Activated CD8-positive, alpha-beta memory T cell treated with anti-CD3 and anti-CD28 coated beads for 48 hours (primary cell): ENCODE results near the gene MCAM.

ENCODE experiments used
- DNase-seq, 3 experiments: peaks; one replicate each; pipeline ENCODE4 v3.0.0-alpha.2; 2020; ENCODE audit warnings: low read depth in 2 of 3, low spot score in 2 of 3

The MCAM gene

DNA sequence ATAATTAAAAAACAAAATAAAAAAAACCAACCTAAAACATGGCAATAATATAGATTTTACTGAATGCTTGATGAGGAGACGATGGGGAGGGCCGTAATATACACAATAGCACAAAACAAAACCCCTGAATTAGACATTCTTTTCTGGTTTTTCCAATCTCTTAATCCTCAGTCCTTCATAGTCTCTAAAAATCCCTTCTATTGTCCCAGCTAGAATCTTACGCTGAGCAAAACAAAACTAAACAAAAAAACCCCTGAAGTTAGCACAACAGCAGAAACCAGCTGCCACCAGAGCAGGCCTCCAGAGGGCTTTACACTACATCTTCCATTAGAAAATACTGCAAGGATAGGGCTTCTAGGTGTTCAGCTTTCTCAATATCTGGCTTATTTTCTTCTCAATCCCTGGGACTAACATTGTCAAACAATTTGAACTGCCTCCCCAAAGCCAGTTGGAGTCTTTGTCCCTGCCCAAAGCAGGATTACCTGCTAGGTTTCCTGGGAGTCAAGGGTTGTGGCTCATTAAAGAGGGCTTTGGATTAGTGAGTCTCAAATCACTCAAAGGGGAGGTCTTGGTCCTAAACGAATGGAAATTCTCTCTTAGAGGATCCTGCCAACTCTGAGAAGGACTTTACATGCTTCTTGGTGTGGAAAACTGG, 15.3 kb upstream of the MCAM start:
- DNase-seq: no peak

DNA sequence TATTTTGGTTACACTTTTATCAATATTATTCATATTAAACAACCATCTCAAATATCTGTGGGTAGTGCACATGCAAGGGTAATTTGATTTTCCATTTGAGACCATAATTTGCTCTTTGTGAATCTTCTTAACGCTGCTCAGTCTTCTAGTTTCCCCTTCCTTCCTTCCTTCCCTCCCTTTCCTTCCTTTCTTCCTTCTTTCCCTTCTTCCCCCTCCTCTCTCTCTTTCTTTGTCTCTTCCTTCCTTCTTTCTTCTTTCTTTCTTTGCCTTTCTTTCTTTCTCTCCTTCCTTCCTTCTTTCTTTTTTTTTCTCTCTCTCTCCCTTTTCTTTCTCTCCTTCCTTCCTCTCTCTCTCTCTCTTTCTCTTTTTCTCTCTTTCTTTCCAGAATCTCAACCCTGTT, 13.3 kb upstream of the MCAM start:
- DNase-seq: no peak

- DNase-seq: no peak
Observed at GRCh38 chr11:119329320-119329719, 12.4 kb upstream of the MCAM start.

GRCh38 chr11:119324189-119324588, 7.3 kb upstream of the MCAM start:
- DNase-seq: no peak

GRCh38 chr11:119323532-119324033, 6.7 kb upstream of the MCAM start:
- DNase-seq: peak in 2 of 3 experiments; percentile 78 to 87

GRCh38 chr11:119322921-119323531, 6.1 kb upstream of the MCAM start:
- DNase-seq: no peak

DNA sequence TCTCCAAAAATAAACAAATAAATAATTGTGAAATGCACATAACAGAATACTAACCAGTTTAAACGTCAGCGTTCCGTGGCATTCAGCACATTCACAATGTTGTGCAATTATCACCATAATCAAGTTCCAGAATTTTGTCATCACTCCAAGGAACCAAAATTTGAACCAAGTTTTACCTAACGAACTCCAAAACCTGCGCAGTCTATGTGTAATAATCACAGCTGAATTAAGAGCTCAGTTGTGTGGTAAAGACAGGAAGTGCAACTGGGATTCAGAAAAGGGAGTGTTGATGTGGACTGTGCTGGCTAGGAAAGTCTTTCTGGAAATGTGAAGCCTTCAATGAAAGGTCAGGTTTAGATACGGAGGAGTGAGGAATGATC, 5.4 kb upstream of the MCAM start:
- DNase-seq: no peak

DNA sequence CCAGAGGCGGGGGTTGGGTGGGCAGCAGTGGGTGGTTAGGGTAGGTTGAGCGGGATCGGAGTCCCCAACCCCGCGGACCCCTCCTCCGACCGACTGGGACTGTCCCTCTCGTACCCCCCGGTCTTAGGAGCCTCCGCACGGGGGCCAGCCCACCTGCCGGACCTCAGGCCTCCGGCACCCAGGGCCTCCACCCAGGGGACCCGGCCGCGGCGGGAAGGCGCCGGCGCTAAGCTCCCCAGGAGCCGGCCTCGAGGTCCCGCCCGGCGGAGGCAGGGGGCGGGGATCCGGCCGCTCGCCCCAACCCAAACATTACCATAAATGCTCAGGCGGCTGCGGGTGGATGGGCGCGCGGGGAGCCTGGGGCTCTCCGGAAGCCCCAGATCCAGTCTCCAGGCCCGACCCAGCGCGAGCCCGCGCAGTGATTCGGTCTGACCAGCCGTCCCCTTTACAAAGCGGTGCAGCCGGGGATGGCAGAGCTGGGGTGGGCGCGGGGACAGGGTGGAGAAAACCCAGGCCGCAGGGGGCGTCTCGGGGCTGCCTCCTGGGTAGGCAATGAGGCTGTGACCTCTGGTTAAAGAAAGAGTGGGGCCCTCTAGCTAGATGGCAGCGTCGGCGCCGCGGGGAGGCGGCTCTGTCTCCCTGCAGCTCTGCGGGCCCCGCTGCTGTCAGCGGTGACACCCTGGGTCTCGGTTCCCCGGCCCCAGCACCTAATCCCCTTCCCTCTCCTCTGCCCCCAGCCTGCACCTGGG, 4.0 kb upstream of the MCAM start:
- DNase-seq: peak in 1 of 3 experiments; percentile 42

DNA sequence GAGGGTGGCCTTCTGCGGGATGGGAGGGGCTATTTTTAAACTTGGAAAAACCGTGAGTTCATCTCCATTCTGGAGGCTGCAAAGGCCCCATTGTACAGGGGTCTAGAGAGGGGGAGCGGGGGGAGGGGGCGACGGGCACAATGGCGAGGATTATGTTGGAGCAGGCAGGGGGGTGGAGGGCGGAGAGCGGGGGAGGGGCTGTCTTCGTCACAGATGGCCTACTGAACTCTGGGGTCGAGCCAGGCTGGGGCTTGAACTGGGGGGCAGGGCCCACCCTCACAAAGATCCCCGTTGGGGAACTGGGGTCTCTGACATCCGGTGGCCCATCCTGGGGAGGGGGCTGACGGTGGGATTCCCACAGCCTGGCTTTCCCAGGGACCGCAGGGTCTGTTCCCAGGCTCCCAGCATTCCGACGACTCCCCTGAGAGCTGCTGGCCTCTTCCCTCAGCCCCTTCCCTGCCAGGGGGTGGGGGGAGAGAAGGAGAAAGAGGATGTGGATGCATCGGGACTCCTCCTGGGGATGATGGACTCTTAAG, 3.4 kb upstream of the MCAM start:
- DNase-seq: no peak

DNA sequence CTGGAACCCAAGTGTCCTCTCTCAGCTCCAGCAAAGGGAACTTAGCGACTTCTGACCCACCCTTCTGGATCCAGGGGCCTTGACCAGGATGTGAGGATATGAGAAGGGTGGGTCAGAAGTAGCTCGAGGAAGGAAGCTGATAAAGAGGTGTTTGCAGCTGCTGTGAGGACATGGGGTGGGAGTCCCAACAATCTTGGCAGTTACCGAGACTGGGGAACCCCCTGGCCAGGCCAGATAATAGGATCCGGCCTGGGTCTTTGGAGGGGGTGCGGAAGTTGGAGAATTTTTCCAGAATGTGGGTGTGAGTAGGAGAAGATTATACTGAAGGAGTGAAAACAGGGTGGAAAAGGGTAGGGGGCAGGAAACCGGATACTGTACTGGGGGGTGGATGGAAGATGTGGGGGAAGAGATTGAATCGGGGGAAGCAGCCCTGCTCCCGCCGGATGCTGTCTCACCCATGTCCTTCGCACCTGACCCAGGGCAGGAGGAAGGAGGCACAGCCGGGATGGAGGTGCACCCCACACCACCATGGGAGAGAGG, 2.8 kb upstream of the MCAM start:
- DNase-seq: no peak

- DNase-seq: no peak
Observed at GRCh38 chr11:119319136-119319699, 2.3 kb upstream of the MCAM start.

- no peak for DNase-seq
Observed at GRCh38 chr11:119318240-119319135, 1.6 kb upstream of the MCAM start.

GRCh38 chr11:119317592-119318239, 786 bp upstream of the MCAM start:
- no peak for DNase-seq

DNA sequence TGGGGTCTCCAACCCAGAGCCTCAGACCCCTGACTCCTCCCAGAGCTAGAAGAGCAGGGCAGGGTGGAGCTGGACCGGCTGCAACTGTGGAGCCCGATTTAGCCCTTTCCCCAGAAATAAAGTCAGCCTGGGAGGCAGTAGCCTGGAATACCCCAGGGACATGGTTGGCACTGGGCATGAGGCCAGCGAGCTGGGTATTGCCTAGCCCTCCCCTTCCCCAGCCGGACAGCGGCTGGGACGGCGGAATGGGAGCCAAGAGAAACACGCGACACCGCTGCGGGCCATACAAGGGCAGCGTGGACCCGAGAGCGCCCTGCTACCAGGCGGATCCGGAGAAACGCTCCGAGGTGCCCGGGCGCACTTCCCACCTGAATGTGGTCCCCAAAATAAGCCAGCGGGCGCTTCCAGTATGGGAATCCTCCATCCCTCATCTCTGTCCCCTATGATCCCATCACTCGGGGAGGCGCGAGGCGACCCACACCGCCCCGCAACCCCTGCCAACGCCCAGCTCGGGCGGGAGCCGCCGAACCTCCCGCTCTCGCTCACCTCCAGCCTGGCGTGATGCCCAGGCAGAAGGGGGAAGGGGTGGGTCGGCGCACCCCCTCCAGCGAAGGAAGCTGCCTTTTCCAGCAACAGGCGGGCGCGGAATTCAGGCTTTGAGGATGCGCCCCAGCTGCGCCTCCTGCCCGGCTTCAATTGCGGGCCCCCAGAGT, 758 bp downstream of the MCAM start:
- no peak for DNase-seq

DNA sequence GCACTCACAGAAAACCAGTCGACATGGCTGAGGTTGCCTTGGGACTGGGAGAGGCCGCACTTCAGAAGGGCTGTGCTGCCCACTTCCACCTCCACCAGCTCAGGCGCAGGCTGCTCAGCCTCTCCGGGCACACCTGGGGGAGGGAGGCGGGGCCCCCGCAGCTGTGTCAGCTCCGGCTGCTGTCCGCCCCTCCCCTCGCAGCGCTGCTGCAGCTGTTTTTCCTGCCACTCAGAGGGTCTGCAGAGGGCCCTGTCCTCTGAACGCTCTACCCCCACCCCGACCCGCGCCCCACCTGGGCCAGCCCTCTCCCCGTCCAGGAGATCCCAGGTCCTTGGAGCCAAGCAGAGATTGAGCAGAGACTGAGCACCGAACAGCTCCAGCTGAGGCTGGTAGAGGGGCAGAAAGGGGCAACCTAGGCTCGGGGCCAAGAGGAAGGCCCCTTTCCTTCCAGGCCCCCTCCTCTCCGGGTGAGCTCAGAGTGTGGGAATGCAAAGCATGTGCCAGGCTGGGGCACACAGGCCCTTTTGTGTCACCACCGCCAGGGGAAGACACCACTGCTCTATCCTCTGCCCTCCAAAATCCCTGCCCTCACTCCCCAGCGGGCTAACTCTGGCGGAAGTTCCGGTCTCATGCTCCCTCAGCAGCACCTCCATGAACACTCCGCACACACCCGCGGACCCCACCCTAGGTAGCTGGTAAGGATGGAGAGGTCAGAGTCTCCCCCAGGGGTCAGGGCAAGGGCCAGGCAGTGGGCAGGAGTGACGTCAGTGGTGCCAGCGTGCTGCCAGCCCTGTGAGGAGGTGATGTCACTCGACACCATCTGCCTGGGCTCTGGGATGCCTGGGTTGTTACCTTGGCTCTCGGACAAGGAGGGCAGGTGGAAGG, 1.6 kb downstream of the MCAM start:
- DNase-seq: no peak

DNA sequence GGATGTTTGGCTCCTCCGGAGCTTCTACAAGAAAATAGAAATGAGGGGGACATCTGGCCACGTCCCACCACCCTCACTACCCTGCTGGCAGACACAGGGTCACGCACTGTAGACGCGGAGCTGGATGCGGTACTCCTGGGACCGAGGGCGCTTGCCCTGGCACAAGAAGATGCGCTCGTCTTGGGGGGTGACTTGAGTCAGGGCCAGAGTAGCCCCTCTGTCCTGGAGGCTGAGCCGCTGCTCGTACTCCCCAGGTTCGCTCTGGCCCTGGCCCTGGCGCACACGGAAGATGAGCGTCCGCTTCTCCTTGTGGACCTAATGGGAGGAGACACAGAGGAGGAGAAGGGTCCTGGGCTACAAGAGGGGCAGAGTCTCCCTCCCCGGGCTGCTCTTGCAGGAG, 2.2 kb downstream of the MCAM start:
- no peak for DNase-seq

DNA sequence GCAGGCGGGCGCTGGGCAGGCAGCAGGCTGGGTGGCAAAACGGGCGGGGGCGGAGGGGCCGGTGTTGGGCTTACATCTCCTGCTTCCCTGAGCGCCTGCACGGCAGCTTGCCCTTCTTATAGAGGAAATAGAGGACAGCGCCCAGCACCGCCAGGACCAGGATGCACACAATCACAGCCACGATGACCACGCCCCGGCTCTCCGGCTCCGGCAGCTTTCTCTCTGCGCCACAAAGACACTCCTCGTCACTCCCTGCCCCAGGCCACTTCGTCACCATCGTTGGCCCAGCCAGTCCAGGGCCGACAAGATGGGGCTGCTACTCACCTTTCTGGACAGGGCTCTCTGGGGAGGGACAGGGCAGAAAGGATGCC, 6.3 kb downstream of the MCAM start:
- DNase-seq: no peak

DNA sequence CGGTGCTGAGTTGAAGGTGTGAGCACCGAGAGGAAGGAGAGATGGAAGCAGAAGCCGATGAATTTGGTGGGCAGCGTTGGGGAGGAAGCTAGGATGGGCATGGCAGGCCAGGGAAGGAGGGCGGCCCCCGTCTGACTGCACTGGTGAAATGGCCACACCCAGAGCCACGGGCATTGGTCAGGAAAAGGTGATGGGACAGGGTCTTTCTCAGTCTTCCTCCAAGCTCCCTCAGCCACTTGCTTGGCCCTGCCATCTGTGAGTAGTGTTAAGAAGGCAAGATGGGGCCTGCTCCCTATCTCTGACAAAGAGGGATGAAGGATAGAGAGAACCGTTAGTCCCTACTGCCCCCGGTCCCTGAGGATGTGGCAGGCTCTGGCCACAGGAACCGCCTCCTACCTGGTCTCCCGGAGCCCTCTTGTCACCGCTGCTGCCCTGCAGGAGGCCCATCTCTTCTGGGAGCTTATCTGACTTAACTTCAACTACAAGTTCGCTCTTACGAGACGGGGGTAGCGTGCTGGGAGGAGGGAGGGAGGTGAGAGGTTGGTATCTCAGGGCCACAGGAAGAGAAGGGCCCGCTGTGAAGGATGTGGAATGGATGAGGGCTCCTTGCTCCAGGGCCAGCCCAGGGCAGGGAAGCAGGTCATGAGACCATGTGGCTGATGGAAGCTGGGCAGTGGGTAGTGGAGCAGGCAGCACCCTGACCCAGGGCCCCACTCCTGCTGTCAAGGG, 6.8 kb downstream of the MCAM start:
- DNase-seq: no peak
